ENCODE data around the gene XRCC5.
"Not testable (repeated sequence)": the region's sequence is repeated elsewhere in the genome, so short reads cannot be mapped to it uniquely, and the experiment has no call there.

XRCC5 gene

DNA sequence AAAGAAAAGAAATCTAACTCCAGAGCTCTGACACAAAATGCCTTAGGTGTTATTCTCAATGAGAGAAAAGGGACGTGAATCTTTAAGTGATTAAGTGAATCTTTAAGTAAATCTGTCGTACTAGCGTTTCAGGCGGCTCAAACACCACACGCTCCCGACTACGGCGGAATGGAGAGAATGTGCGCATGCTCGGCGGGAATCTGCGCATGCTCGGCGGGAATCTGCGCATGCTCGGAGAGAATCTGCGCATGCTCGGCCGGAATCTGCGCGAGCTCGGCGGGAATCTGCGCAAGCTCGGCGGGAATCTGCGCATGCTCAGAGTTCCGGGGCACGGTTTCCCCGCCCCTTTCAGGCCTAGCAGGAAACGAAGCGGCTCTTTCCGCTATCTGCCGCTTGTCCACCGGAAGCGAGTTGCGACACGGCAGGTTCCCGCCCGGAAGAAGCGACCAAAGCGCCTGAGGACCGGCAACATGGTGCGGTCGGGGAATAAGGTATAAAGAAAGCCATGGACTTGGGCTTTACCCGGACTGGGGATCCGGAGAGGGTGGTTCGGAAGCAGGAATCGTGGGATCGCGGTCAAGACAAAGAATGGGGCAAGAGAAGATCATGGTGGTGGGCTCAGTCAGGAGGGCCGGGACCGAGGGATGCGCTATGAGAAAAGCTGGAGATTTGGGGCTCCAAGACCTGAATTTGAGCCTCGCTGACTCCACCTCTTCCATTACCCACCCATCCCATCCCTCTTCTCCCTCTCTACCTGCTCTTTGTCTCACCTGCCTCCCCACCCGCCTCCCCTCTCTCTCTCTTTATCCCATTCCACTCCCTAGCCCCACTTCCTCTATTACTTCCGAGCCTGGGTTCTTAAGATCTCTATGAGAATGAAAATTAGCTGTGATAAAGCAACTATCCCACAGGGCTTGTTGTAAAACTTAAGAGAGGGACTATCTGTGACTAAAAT lies at the start of gene XRCC5:
TSS of gene XRCC5 (plus strand) at position 382 of the 955 bp plus-strand sequence. CDS start at position 471, 89 bp downstream.
- peak; percentile 91 for DNase-seq

DNA sequence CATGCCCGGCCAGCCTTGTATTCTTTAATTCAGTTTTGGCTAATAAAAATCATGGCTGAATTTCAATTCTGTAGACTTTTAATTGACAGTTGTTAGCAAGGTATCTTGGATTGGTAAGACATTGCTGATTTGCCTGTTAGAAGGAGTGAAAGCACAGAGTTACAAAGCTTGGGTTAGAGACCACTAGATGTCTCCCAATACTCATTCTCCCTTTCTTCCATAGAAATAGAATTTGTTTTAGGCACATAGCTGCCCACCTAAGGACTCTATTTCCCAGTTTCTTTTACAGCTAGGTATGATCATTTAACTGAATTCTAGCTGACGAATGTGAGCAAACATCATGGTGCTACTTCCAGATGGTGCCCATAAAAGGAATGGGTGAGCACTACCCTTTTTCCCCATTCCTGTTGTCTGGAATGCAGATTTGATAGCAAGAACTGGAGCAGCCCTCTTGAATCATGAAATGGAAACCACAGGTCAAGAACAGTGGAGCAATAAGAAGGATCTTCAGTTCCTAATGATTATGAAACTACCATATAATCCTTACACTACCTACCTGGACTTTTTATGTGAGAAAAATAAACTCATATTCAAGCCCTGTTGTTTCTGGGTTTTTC lies 45.0 kb upstream of the XRCC5 start:
- DNase-seq, result peak; percentile 34

DNA sequence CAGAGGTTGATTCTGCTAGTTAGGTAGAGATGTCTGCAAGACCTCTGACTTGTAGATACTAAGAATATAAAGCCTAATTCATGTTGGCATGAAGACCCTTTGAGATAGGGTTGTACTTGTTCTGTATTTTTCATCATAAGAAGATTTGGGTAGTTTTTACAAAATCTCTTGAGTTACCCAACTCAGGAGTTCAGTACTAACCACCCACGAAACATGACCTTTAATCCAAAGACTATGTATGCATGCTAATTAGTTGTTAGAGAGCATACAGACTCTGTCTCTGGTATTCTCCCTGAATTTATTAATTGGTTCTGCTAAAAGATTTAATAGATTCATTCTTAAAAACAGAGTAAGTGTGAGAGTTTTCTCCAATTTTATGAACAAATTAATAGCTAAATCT lies 44.5 kb upstream of the XRCC5 start:
- DNase-seq, result no peak

DNA sequence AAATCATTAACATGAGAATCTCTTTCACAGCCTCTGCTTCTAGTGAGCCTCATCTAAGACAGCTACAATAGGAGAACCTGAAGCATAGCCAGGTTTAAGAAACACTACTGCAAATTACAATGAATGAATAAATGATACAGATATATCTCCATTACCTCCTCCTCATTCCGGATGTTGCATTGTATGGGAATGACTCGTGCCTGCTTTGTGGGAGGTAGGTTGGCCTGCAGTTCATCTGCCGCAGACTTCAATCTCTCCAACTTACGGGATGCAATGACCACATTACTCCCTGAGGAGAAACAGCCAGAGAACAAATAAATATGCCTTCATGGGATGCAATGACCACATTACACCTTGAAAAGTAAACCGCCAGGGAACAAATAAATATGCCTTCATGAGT lies 42.9 kb upstream of the XRCC5 start:
- DNase-seq, result peak; percentile 91

DNA sequence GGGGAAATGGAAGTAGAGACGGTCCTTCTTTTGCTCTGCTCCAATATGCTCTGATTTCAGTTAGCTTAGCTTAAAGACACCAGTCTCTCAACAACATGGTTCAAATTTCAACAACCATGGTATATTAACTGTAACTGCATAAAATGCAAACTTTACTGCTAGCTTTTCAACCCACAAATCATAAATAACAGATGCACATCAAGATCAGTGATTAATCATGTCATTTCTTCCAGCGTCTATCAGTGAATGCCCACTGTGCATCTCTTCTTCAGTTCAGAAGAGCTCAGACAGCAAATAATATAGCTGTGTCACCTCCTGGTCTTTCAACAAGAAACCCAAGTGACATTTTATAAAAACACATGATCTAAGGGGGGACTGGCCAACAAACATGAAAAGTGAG lies 40.1 kb upstream of the XRCC5 start:
- no peak for DNase-seq

- no peak for DNase-seq
Measured at GRCh38 chr2:216070195-216070594, 39.0 kb upstream of the XRCC5 start.

GRCh38 chr2:216071111-216071851 lies 37.9 kb upstream of the XRCC5 start:
- DNase-seq, result no peak

GRCh38 chr2:216072473-216072872 lies 36.7 kb upstream of the XRCC5 start:
- DNase-seq, result no peak

DNA sequence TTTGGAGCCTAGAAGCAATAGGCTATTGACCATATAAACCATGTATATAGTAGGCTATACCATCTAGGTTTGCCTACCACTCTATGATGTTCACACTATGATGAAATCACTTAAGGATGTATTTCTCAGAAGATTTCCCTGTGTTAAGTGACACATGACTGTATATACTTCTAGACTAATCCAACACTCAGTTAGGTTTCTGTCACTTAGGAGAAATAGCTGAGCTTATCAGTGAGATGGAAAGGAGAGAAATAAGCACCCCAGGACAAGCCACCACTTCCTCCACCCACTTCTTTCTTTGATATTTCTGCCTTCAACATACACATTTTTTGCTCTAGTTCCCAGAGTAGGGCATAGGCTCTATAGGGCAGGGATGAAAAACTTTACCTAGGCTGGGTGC lies 35.4 kb upstream of the XRCC5 start:
- no peak for DNase-seq

DNA sequence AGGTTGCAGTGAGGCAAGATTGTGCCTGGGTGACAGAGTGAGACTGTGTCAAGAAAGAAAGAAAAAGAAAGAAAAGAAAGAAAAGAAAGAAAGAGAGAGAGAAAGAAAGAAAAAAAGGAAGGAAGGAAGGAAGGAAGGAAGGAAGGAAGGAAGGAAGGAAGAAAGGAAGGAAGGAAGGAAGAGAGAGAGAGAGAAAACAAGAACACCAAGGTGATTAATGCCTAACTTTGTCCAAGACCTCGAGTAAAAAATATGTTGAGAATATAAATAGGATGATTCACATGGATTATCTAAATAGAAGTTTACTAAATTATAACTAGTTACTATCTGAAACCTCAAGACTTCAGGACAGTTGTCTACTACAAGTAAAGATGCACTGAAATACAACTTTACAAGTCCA lies 34.8 kb upstream of the XRCC5 start:
- no peak for DNase-seq

DNA sequence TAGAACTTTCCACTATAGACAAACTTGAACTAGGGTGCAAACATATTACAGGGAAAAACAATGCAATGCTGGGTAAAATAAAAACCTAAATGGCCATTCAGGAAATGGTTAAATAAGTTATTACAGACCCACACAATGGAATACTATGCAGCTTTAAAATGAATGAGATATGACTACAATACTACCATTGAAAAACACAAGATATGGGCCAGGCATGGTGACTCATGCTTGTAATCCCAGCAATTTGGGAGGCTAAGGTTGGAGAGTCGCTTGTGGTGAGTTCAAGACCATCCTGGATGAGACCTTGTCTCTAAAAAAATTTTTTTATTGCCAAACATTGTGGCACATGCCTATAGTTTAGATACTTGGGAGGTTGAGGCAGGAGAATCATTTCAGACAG lies 34.4 kb upstream of the XRCC5 start:
- DNase-seq, result no peak

DNA sequence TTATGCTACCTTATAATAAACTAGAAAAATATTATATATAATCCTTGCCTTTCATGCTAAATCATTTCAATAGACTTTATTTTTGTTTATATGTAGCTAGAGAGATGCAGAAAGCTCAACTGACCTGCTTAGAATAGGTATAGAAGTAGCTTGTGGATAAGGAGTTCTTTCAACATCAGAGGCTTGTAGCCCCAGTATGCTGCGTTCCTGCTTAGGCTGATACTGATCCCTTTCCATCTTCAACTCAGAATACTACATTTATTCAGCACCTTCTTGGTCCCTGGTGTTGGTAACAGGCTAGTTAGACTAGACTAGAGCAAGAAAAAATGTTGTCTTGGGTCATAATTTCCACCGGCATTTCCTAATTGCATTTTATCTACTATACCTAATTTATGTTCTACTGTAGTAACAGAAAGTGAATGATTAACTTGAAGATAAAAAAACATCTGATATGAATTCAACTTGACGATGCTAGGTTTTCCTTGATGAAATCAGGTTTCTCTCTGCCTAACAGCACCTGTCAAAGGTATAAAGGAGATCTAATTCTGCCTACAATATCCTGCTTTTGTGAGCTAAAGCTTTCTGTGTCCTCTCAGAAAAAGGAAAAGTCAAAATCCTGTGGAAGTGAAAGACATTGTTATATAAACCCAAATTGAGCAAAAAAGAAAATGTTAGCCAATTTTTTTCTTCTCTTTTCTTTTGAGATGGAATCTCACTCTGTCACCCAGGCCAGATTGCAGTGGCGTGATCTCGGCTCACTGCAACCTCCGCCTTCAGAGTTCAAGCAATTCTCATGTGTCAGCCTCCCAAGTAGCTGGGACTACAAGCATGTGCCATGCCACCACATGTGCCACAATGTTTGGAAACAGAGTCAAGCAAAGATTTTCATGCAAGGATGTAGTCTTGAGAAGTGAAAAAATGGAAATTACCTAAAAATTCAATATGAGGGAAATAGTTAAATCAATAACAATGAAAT lies 33.4 kb upstream of the XRCC5 start:
- DNase-seq, result no peak

DNA sequence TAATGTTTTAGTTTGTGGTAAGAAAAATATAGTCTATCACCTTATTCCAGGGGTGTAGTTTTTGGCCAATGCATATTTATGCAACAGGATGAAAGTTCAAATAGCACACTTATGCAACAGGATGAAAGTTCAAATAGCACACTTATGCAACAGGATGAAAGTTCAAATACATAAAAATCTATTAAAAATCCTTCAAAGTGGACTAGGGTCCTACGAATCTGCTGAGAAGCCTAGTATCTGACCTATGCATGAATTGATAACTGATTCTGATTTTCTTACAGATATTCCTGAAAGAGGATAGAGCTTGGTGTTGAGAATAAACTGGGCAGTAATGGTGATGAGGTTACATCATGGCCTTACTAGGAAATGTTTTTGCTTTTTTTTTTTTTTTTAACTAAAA lies 30.4 kb upstream of the XRCC5 start:
- DNase-seq, result no peak

DNA sequence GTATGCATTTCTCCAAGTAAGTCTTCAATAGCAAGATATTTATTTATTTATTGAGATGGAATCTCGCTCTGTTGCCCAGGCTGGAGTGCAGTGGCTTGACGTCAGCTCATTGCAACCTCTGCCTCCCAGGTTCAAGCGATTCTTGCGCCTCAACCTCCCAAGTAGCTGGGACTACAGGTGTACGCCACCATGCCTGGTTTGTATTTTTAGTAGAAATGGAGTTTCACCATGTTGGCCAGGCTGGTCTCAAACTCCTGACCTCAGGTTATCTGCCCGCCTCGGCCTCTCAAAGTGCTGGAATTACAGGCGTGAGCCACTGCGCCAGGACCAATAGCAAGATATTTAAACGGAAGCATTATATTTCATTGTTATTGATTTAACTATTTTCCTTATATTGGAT lies 29.1 kb upstream of the XRCC5 start:
- DNase-seq, result not testable (repeated sequence)

DNA sequence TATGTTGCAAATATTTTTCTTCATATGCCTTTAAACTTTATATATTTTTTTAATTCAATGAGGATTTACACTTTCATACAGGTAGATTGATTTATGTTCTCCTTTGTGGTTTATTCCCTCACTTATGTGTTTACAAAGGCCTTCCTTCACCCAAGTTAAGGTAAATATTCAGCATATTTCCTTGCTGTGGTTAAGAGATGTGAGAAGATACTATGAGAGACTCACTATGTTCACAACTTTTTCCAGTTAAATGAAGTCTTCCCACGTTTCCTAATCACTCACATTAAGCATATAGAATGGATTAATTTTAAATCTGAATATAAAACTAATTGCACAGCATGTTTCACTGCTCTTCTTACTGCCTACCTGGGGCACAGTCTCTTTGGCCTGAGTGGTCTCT lies 28.1 kb upstream of the XRCC5 start:
- DNase-seq, result no peak

DNA sequence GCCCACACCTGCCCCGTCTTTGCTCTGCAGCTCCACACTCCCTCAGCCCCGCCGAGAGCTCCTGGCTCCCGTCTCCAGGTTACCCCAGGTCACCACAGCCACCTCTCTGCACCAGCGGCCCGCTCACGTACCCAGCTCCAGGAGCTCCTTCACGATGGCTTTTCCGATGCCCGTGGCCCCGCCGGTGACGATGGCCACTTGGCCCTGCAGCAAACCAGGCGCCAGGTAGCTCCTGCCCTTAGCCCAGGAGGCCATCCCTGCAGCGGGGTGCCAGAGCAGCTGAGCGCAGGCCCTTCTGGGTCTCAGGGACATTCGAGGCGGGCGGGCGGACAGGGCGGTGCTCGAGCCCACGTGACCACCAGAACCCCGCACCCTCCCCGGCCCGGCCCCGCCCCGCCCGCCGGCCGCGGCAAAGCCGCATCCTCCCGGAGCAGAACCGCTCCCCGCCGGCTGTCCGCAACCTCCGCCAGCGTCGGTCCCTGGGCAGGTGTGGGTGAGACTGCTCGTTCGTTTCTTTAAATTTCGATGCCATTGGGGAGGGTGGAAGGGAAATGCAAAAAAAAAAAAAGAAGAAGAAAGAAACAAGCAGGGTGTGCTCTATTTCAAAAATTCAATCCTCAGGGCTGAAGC lies 27.5 kb upstream of the XRCC5 start, which contains the start of the genes PECR and TMEM169:
TSS of gene PECR (minus strand) at position 323 of the 630 bp plus-strand sequence. CDS start at position 255, 68 bp downstream.
TSS of gene TMEM169 (plus strand) at position 433 of the 630 bp plus-strand sequence. CDS start 14,045 bp downstream, outside the sequence.
- peak; percentile 25 for DNase-seq

DNA sequence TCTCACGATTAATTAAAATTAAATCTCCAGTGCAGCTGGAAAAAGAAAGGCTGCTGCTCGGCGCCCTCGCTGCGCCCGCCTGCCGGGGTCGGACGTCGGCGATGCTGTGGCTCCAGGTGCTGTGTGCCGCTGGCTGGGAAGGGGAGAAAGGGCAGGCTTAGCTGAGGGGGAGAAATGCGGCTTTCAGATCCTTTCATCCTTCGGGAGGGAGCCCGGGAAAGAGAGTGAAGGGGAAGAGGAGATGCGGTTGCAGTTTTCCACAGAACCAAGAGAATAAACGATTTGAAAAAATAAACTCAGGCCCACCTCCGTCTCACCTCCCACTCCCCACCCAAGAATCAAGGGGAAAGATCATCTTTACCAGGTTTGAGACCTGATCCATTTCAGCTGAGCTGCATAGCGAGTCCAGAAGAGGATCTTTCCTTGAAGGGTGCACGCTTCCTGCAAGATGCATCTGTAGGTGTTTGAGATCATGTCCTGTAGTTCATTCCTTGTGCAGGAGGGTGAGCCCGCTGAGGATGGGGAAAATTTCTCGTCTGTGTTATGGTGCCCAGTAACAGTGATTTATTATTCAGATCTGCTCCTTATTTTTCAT lies 26.9 kb upstream of the XRCC5 start:
- no peak for DNase-seq

- DNase-seq, result peak; percentile 76
Measured at GRCh38 chr2:216082805-216083204, 26.3 kb upstream of the XRCC5 start.

DNA sequence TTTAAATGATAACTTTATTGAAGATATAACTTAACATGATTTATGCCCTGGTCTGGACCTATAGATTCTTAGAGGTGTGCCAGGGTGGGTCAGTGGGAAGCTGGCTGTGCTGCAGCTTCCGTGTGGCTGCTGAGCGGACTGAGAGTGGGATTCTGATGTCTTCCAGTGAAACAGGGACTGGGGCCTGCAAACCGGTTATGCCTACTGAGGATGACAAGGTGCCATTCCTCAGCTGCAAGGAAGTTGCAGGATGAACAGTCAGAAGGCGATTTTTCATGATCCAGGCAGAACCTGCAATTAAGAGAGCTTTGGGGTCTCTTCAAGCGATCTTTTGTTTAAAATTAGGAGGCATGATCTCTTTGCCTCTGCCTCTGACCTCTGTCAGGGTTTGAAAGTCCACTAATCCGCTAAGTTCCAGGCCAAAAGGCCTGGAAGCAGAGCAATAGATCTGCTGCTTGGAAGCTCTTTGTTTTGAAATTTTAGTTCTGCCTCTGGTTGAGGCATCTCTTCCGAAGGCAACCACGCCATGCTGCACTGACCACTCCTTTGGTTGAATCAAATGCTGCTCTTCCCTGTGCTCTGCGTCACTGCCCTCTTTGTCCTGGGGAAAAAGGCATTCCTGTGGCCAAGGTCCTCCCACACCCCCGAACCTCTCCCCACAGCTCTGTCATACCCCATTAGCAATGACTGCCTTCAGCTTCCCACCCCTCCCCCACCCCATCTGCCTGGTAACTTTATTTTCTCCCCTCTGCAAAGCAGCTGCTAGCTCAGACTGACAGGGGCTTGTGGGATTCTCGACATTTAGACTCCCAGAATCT lies 25.5 kb upstream of the XRCC5 start:
- peak; percentile 98 for DNase-seq

DNA sequence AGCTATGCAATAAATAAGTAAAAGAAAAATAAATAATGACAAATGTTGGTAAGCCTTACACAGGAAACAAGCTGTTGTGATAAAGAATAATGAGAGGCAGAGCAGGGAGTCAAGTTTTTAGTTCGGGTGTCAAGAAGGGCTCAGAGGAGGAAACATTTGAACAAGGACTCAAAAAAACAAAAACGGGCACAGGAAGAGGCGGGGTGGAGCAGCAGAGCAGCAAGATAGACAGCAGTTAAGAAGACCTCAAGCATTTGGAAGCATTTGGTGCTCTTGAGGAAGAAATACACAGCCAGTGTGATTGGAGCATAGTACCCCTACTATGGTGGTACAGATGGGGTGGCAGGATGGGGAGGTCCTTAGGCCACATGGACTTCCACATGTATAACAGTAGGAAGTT lies 24.6 kb upstream of the XRCC5 start:
- DNase-seq, result no peak

Data from kidney glomerular epithelial cell (primary cell).